Measurements from ENCODE around the gene RGS16.

RGS16 gene

GRCh38 chr1:182629499-182630096 is 25.4 kb upstream of the RGS16 start:
- peak; percentile 78 for DNase-seq

- DNase-seq, result no peak
Observed at GRCh38 chr1:182629080-182629479, 24.9 kb upstream of the RGS16 start.

GRCh38 chr1:182628657-182629056 is 24.5 kb upstream of the RGS16 start:
- DNase-seq, result no peak

GRCh38 chr1:182627622-182628021 is 23.4 kb upstream of the RGS16 start:
- no peak for DNase-seq

GRCh38 chr1:182626527-182626926 is 22.3 kb upstream of the RGS16 start:
- DNase-seq, result no peak

GRCh38 chr1:182625719-182626504 is 21.7 kb upstream of the RGS16 start:
- no peak for DNase-seq

- peak; percentile 40 for DNase-seq
Observed at GRCh38 chr1:182625024-182625423, 20.8 kb upstream of the RGS16 start.

- peak; percentile 50 for DNase-seq
Observed at GRCh38 chr1:182624577-182624976, 20.4 kb upstream of the RGS16 start.

GRCh38 chr1:182622901-182623528 is 18.8 kb upstream of the RGS16 start:
- DNase-seq, result no peak

- DNase-seq, result no peak
Observed at GRCh38 chr1:182621906-182622305, 17.7 kb upstream of the RGS16 start.

- no peak for DNase-seq
Observed at GRCh38 chr1:182620924-182621585, 16.9 kb upstream of the RGS16 start.

- no peak for DNase-seq
Observed at GRCh38 chr1:182617734-182618351, 13.7 kb upstream of the RGS16 start.

- no peak for DNase-seq
Observed at GRCh38 chr1:182617014-182617429, 12.8 kb upstream of the RGS16 start.

GRCh38 chr1:182616130-182617013 is 12.2 kb upstream of the RGS16 start:
- peak; percentile 91 for DNase-seq

- peak; percentile 75 for DNase-seq
Observed at GRCh38 chr1:182615468-182616129, 11.4 kb upstream of the RGS16 start.

- peak; percentile 77 for DNase-seq
Observed at GRCh38 chr1:182614796-182615454, 10.7 kb upstream of the RGS16 start.

GRCh38 chr1:182611787-182612186 is 7.6 kb upstream of the RGS16 start:
- DNase-seq, result peak; percentile 52

GRCh38 chr1:182611326-182611725 is 7.1 kb upstream of the RGS16 start:
- DNase-seq, result peak; percentile 49

GRCh38 chr1:182610606-182611194 is 6.5 kb upstream of the RGS16 start:
- DNase-seq, result peak; percentile 45

- peak; percentile 48 for DNase-seq
Observed at GRCh38 chr1:182608845-182609610, 4.8 kb upstream of the RGS16 start.

Data from activated CD8-positive, alpha-beta memory T cell treated with anti-CD3 and anti-CD28 coated beads, Interleukin-2, amount 50 U/mL, for 48 hours (primary cell).